Kidney (tissue), 14 donors: Measurements from ENCODE around the gene RXRA. TPM values are rescaled to one million over a fixed set of nuclear protein-coding genes. Genes with fewer than 3 reads are reported as not detected.

Experiments
- DNase-seq, 5 donors: peaks; one replicate each; pipeline ENCODE4 v3.0.0-alpha.2; 2013 to 2020
- FAIRE-seq: peaks from 2 replicates; lab custom pipeline; 2012; peaks lifted over from hg19 to GRCh38; lab: Jason Lieb, UNC
- H3K27ac ChIP-seq, 2 donors: one replicate each; pipeline ENCODE4 v1.7.0; 2013; ENCODE audit warnings: low read depth in 2 of 2, low read length in 2 of 2, inconsistent platforms in 1 of 2
- H3K27me3 ChIP-seq: one replicate; pipeline ENCODE4 v1.7.1; 2013; ENCODE audit warnings: low read length, inconsistent platforms; ENCODE audit not compliant: control insufficient read depth, insufficient read depth
- H3K36me3 ChIP-seq, 3 donors: one replicate each; pipeline versions ENCODE4 v1.7.0 to v1.7.1; 2013; ENCODE audit warnings: low read length in 3 of 3, control low read depth in 1 of 3, inconsistent platforms in 1 of 3; ENCODE audit not compliant: insufficient read depth in 3 of 3, control insufficient read depth in 2 of 3
- H3K4me1 ChIP-seq, 3 donors: one replicate each; pipeline versions ENCODE4 v1.7.0 to v1.7.1; 2013; ENCODE audit warnings: low read length in 3 of 3, inconsistent platforms in 1 of 3, low read depth in 1 of 3; ENCODE audit not compliant: control insufficient read depth in 2 of 3, insufficient read depth in 2 of 3
- H3K4me3 ChIP-seq, 3 donors: one replicate each; pipeline versions ENCODE4 v1.7.0 to v1.8.1; 2013; ENCODE audit warnings: low read length in 3 of 3, control low read depth in 1 of 3, inconsistent platforms in 1 of 3
- H3K9ac ChIP-seq, 3 donors: one replicate each; pipeline versions ENCODE4 v1.7.0 to v1.7.1; 2013; ENCODE audit warnings: low read length in 3 of 3, control low read depth in 1 of 3, inconsistent platforms in 1 of 3
- H3K9me3 ChIP-seq, 3 donors: one replicate each; pipeline versions ENCODE4 v1.7.0 to v1.7.1; 2013; ENCODE audit warnings: low read length in 3 of 3, control low read depth in 1 of 3, inconsistent platforms in 1 of 3; ENCODE audit not compliant: control insufficient read depth in 2 of 3, insufficient read depth in 1 of 3
- intact Hi-C: fragments of 100-400 bp; cut with DNase I; formaldehyde crosslinking; loops from one replicate; pipeline ENCODE4 v1.11.1; 2022
- polyA plus RNA-seq: library from polyadenylated mRNA; stranded (reverse); fragments of 350-450 nt; fragmentation: Illumina TruSeq; extraction: RNeasy Lipid Tissue Mini Kit (QIAGEN cat#74804); gene quantifications from one replicate; pipeline ENCODE4 v1.2.3, GENCODE V29; 2014; ENCODE audit warnings: low read depth, low replicate concordance; ENCODE audit not compliant: insufficient read depth
- total RNA-seq: library from RNA; stranded (reverse); fragmentation: NEBNext Ultra II Directional; extraction: Animal tissue kit (Norgen Biotek cat#: 25700); gene quantifications from one replicate; pipeline ENCODE4 v1.2.1, GENCODE V29; 2021
- TF ChIP-seq, protein P1 (sequence below): IDR thresholded peaks from 3 replicates; pipeline ENCODE4 v1.5.1; 2012; ENCODE audit warnings: mild to moderate bottlenecking, moderate library complexity, borderline replicate concordance; ENCODE audit not compliant: insufficient read depth; ENCODE audit errors: extremely low read depth
- donor health status: control.
- donor health status: control.
- donor health status: control.
- donor health status: control.
- donor health status: control.
- donor health status: DM: yes; HTN: yes; CAD: no.
- donor health status: Normal renal cell carcinoma (clear cell type).

Gene RXRA
- total and polyA plus RNA-seq, 2 donors from 2014 or later, result 24.0 to 49.5 TPM

DNA sequence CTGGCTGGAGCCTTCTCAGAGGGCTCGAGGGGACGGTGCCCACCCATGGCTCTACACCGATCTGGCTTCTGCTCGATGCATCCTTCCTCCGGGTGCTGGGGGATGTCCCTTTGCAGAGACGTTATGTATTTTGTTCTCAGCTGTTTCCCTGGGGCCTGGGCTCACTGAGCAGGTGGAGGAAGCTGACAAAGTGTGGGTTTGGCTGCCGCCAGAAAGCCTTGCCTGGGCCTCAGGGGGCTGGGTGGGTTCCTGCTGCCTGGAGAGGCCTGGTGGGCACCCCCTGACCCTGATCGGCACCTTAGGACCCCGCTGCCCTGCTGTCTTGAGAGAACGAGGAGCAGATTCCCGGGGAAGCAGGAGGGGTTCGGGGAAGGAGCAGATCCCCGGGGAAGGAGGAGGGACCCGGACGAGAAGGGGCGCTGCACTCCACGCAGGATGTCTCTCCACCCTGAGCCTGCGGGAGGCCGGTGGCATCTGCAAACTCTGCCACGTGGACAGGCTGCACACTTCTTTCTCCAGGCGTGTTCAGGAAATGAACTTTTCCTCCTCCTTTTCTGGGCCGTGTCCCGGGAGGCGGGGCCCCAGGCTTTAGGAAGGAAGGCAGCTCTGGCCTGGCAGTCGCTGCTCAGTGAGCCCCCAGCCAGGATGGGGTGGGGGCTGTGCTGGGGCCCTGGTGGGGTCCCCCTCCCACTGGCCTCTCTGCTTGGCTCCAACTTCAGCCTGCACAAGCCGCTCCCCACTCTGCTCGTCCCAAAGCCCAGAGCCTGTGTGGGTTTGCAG lies 148.9 kb downstream of the RXRA start:
- peak overlapping the region in 1 of 2 donors; percentile 28 for H3K27ac ChIP-seq
- intact Hi-C loops, result no loop called here
- no peak for FAIRE-seq

DNA sequence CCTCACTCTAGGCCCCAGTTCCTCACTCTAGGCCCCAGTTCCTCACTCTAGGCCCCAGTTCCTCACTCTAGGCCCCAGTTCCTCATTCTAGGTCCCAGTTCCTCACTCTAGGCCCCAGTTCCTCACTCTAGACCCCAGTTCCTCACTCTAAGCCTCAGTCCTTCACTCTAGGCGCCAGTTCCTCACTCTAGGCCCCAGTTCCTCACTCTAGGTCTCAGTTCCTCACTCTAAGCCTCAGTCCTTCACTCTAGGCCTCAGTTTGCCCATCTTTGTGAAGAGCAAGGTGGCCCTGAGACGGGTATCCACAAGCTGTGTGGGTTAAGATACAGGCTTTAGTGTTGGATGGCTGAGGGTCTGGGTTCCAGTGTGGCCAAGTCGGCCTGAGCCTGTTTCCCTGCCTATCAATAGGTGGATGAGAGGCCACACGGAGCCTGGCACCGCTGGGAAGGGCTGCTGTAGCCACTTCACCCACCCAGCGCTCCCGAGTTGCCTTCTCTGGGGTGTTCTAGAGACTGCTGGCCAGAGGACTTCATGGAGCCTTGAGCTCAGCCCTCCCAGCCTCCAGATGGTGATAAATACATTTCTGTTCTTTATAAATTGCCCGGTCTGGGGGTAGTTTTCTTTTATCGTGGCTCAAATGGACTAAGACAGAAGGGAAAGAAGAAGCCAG lies 150.2 kb downstream of the RXRA start:
- Histone ChIP-seq H3K4me1 (peaks cover 0 to 5% (median 0%) of the 10 kb centered on the region in 3 donors), H3K4me3 (no peak overlapping the region), H3K9me3 (no peaks in the 10 kb centered on the region), H3K9ac (no peak overlapping the region), H3K36me3 (no peaks in the 10 kb centered on the region), H3K27ac (no peak overlapping the region), H3K27me3 (no peaks in the 10 kb centered on the region)
- intact Hi-C loops, result no loop called here
- TF ChIP-seq, protein P1, sequence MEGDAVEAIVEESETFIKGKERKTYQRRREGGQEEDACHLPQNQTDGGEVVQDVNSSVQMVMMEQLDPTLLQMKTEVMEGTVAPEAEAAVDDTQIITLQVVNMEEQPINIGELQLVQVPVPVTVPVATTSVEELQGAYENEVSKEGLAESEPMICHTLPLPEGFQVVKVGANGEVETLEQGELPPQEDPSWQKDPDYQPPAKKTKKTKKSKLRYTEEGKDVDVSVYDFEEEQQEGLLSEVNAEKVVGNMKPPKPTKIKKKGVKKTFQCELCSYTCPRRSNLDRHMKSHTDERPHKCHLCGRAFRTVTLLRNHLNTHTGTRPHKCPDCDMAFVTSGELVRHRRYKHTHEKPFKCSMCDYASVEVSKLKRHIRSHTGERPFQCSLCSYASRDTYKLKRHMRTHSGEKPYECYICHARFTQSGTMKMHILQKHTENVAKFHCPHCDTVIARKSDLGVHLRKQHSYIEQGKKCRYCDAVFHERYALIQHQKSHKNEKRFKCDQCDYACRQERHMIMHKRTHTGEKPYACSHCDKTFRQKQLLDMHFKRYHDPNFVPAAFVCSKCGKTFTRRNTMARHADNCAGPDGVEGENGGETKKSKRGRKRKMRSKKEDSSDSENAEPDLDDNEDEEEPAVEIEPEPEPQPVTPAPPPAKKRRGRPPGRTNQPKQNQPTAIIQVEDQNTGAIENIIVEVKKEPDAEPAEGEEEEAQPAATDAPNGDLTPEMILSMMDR, result no peak
- FAIRE-seq, result no peak
- no peak for DNase-seq

More for the DNA sequence above, 148.9 kb downstream of the RXRA start:
- Histone ChIP-seq H3K4me1 (peaks cover 0 to 5% (median 0%) of the 10 kb centered on the region in 3 donors), H3K9me3 (no peaks in the 10 kb centered on the region), H3K4me3 (no peak overlapping the region), H3K9ac (no peak overlapping the region), H3K36me3 (no peaks in the 10 kb centered on the region), H3K27me3 (no peaks in the 10 kb centered on the region)
- TF ChIP-seq, protein P1, result no peak
- DNase-seq, result peak; percentile 60 to 93 (median 64)

DNA sequence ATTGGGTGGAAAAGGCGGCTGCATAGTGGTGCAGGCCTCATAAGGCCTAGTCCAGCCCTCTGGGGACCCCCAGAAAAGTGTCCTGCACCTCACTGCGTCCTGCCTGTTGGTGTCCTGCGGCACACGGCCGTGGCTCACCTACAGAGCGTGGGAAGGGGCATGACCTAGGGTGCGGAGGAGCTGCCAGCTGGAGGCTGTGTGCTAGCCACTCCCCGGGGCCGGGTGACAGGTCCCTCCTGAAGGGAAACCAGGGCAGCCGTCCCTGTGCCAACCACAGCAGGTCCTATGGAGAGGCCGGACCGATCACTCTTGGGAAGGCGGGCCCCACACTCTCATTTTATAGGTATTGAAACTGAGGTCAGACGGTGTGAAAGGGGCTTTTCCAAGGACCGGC lies 150.7 kb downstream of the RXRA start:
- H3K36me3 ChIP-seq, result no peaks in the 10 kb centered on the region
- peaks cover 0 to 5% (median 0%) of the 10 kb centered on the region in 3 donors for H3K4me1 ChIP-seq
- H3K27me3 ChIP-seq, result no peaks in the 10 kb centered on the region
- no peak overlapping the region for H3K4me3 ChIP-seq
- TF ChIP-seq, protein P1, result no peak
- no peaks in the 10 kb centered on the region for H3K9me3 ChIP-seq
- H3K27ac ChIP-seq, result no peak overlapping the region
- DNase-seq (no peak), FAIRE-seq (no peak)
- intact Hi-C loops, result no loop called here
- H3K9ac ChIP-seq, result no peak overlapping the region
